CD4-positive, alpha-beta T cell treated with Interleukin-6 at 100 ng/mL for 8 hours (primary cell): ENCODE measurements around the gene FBLN2.

Experiments used
- DNase-seq: peaks from one replicate; pipeline ENCODE4 v3.0.0-alpha.2; 2020; ENCODE audit warnings: mixed read lengths, low spot score

FBLN2 gene

GRCh38 chr3:13665582-13666226, 116.8 kb downstream of the FBLN2 start:
- DNase-seq = no peak

GRCh38 chr3:13666227-13666619, 117.3 kb downstream of the FBLN2 start:
- DNase-seq = no peak

- no peak for DNase-seq
Observed at GRCh38 chr3:13666781-13667709, 118.1 kb downstream of the FBLN2 start.

- DNase-seq = no peak
Observed at GRCh38 chr3:13668136-13668535, 119.2 kb downstream of the FBLN2 start.

GRCh38 chr3:13669457-13669856, 120.5 kb downstream of the FBLN2 start:
- DNase-seq = no peak

- DNase-seq = no peak
Observed at GRCh38 chr3:13670292-13670691, 121.4 kb downstream of the FBLN2 start.

GRCh38 chr3:13671482-13672233, 122.7 kb downstream of the FBLN2 start:
- no peak for DNase-seq

GRCh38 chr3:13673207-13673606, 124.3 kb downstream of the FBLN2 start:
- no peak for DNase-seq

- no peak for DNase-seq
Observed at GRCh38 chr3:13674538-13675185, 125.7 kb downstream of the FBLN2 start.

GRCh38 chr3:13676356-13677017, 127.6 kb downstream of the FBLN2 start:
- DNase-seq = no peak

- DNase-seq = no peak
Observed at GRCh38 chr3:13677272-13677671, 128.3 kb downstream of the FBLN2 start.

- no peak for DNase-seq
Observed at GRCh38 chr3:13681931-13682330, 133.0 kb downstream of the FBLN2 start.

GRCh38 chr3:13682331-13683013, 133.5 kb downstream of the FBLN2 start:
- DNase-seq = no peak

- no peak for DNase-seq
Observed at GRCh38 chr3:13683288-13683687, 134.4 kb downstream of the FBLN2 start.

GRCh38 chr3:13683772-13684171, 134.8 kb downstream of the FBLN2 start:
- DNase-seq = no peak

- no peak for DNase-seq
Observed at GRCh38 chr3:13684350-13684749, 135.4 kb downstream of the FBLN2 start.

GRCh38 chr3:13684854-13685253, 135.9 kb downstream of the FBLN2 start:
- no peak for DNase-seq

GRCh38 chr3:13685721-13686120, 136.8 kb downstream of the FBLN2 start:
- no peak for DNase-seq

GRCh38 chr3:13686367-13687160, 137.6 kb downstream of the FBLN2 start:
- no peak for DNase-seq

- no peak for DNase-seq
Observed at GRCh38 chr3:13687517-13687943, 138.6 kb downstream of the FBLN2 start.
